Activated CD4-positive, CD25-positive, alpha-beta regulatory T cell treated with anti-CD3 and anti-CD28 coated beads, Interleukin-2, amount 50 U/mL, for 72 hours (primary cell): Measurements from ENCODE around the gene PIGT.

ENCODE experiments used
- DNase-seq: peaks from one replicate; pipeline ENCODE4 v3.0.0; 2021

Gene PIGT

GRCh38 chr20:45415822-45416637 lies at the start of gene PIGT:
TSS of gene PIGT (plus strand) at chr20:45416141. CDS start at chr20:45416157, 16 bp downstream.
- peak; percentile 82 for DNase-seq

DNA sequence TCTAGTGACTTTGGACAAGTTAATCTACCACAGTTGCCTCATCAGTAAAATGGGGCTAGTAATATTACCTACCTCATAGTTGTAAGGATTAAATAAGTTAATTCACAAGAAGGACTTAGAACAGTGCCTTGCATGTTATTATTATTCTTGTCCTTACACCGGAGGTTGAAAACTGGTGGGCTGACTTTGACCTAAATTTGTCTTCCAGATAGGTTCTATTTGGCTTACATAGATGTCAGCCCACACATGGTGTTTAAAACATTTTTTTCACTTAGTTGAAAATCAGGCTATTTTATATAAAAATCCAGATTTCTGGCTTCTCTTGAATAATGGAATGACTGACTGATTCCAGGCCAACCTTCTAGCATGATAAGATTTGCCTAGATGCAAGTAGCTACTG lies 49.7 kb upstream of the PIGT start:
- no peak for DNase-seq

DNA sequence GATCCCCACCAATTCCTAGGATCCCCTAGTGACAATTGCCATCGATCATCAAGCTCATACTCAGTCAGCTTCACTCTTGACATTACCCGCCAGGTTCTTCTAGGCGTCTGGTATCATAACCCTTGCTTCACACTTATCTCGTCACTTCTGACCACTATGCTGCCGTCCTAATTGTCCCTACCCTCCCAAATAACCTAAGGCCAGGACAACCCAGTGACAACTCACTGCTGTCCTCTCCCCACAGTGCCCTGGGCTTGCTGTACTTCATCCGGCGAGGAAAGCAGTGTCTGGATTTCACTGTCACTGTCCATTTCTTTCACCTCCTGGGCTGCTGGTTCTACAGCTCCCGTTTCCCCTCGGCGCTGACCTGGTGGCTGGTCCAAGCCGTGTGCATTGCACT lies 49.3 kb upstream of the PIGT start:
- no peak for DNase-seq

GRCh38 chr20:45367126-45367525 lies 48.8 kb upstream of the PIGT start:
- no peak for DNase-seq

- DNase-seq, result no peak
Measured at GRCh38 chr20:45368221-45368980, 47.5 kb upstream of the PIGT start.

GRCh38 chr20:45370571-45371160 lies 45.3 kb upstream of the PIGT start:
- no peak for DNase-seq

- DNase-seq, result no peak
Measured at GRCh38 chr20:45372241-45372640, 43.7 kb upstream of the PIGT start.

DNA sequence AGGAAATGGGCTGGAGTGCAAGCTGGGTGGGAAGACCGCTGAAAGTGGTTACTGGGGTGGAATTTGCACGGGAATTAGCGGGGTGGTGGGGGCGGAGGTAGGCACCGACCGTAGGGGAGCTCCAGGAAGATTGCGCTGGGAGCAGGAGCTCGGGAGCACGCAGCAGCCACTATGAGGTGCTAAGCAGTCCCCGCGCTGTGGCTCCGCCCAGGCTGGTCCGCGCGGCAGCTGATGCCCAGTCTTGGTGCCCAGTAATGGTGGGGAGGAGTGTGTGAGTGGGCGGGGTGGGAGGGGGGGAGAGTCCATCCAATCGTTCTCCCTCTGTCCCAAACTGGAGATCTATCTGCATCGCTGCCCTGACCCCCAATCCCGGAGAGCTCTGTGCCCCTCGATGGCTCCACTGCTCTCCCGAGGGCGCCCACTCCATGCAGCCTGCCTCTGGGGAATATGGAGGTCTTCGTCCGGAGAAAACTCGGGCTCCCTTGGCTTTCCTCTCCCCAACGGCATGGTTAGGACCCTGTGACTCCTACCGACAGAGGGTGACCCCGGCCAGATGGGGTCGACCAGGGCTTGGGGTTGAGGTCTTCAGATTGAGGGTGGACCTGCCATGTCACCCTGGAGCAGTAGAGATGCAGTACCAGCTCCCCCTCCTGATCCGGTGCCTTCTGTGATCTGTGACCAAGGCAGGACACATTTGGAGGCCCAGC lies 43.1 kb upstream of the PIGT start:
- DNase-seq, result no peak

- peak; percentile 90 for DNase-seq
Measured at GRCh38 chr20:45373353-45374100, 42.4 kb upstream of the PIGT start.

- DNase-seq, result no peak
Measured at GRCh38 chr20:45374101-45374467, 41.9 kb upstream of the PIGT start.

DNA sequence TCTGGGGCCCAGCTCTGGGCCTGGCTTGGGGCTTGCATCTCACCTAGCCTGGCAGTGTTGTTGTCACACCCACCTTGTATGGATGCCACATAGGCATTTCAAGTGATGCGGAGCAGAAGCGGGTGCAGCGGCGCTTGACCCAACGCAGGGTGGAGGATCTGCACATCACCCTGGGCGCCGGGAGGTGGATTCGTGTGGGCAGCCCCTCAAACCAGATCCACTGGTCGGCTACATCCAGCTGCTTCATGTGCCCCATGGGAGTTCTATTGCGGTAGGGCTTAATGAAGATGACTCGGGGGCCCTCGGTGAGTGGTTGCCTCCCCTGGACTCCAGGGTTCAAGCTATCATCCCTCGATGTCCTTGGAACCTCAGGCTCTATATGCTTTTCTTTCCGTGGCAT lies 41.0 kb upstream of the PIGT start:
- no peak for DNase-seq

DNA sequence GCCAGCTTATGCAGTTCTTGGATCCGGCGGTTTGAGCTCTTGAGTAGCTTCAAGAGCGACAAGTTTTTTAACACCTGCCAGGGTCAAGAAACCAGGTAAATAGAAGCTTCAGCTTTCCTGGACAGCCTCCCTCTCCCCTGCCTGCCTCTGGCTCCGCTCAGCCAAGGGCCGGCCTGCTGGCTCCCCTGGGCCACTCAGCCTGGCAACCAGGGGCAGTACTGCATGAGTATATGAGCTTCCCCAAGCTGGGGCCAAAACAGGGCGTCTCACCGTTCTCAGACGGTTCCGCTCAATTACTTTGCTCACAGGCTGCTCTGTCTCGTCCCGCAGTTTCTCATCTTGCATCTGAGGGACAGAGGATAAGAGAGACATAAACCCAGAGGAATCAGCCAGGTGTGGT lies 38.7 kb upstream of the PIGT start:
- DNase-seq, result no peak

DNA sequence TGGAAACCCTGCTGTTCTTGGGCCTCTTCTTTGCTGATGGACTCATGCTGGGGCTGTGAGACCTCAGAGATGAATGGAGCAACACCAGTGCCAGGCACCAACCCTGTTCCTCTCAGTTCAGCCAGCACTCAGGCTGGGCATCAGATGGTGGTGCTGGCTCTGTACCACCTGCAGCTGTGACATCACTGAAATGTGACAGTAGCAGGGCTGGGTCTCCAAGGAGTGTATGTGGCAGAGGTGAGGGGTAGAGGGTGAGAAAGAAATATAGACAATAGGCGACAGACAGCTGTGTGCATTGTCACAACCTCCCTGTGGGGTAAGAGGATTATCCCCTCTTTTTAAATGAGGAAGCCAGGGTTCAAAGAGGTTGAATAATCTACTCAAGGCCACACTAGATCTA lies 37.8 kb upstream of the PIGT start, which contains the start of gene TP53TG5:
TP53TG5 (minus strand) TSS at position 135 of the 400 bp plus-strand sequence; CDS start at position 46, 89 bp downstream.
- no peak for DNase-seq

DNA sequence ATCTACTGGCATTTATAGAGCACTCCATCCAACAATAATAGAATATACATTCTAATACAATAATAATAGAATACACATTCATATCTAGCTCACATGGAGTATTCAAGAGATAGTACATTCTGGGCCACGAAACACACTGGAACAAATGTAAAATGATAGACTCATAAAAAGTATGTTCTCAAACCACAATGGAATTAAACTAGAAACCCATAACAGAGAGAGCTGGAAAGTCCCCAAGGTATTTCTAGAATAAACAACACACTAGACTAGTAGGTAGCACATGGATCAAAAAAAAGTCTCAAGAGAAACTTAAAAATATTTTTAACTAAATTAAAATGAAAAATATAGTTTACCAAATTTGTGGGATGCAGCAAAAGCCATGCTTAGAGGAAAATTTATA lies 28.7 kb upstream of the PIGT start:
- no peak for DNase-seq

GRCh38 chr20:45390931-45391330 lies 25.0 kb upstream of the PIGT start:
- DNase-seq, result no peak

- DNase-seq, result no peak
Measured at GRCh38 chr20:45391559-45391958, 24.4 kb upstream of the PIGT start.

DNA sequence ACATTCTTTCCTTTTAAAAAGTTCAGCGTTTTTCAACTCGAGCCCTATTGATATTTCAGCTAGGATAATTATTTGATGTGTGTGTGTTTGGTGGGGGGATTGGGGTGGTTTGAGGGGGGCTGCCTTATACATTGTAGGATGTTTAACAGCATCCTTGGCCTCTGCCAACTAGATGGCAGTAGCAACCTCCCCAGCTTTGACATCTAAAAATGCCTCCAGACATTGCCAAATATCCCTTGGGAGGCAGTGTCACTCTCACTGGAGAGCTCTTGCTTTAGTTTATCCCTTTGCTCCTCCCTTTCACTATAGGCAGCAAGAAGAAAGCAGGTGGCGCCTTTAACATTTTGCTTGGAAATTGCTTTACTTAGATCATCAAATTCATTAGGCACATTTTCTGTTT lies 23.2 kb upstream of the PIGT start:
- DNase-seq, result no peak

- no peak for DNase-seq
Measured at GRCh38 chr20:45394221-45395113, 21.5 kb upstream of the PIGT start.

- DNase-seq, result no peak
Measured at GRCh38 chr20:45395114-45395415, 20.9 kb upstream of the PIGT start.

GRCh38 chr20:45399018-45399417 lies 16.9 kb upstream of the PIGT start:
- DNase-seq, result no peak

- no peak for DNase-seq
Measured at GRCh38 chr20:45400346-45401031, 15.5 kb upstream of the PIGT start.
